ENCODE measurements around the gene STAG2.

STAG2 gene

DNA sequence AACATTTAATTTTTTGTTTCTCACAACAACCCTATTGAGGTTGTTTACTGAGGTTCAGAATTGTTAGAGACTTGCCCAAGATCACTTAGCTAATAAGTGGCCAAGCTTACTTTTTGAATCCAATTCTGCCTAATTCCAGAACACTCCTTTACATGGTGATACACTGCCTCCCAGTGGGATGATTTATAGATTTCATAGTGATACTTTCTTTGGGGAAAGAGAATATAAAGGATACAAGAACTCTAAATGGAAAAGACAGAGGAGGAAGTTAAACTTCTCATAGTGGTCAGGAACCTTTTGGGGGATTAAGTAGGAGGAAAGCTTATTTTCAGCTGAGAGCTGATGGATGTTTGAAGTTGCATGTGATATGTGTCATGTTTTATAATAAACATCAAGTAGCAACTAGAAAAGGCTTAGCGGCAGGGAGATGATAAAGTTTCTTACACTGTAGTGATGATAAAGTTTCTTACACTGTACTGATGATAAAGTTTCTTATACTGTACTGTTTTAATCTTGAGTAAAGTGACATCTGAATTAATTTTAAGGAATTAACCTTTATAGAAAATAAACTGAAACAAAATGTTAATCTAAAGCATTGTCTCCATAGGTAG lies 15.3 kb downstream of the STAG2 start:
- no peak for DNase-seq

DNA sequence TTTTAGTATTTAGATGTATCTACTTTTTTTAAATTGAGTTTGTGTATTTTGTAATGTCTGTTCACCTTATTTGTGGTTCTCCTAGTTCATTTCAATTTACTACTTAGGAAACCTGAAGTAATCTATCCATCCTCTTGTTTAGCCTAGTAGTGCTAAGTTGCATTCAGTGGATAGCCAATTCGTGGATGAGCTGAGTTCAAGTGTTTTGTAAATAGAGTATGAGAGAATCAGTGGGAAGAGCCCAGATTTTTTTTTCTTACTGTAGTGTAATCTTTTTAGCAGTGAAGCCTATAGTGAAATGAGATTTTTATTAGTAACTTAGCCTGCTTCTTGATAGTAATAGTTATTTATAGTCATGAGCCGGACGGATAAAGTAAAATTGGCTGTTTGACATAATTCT lies 21.7 kb downstream of the STAG2 start:
- no peak for DNase-seq

DNA sequence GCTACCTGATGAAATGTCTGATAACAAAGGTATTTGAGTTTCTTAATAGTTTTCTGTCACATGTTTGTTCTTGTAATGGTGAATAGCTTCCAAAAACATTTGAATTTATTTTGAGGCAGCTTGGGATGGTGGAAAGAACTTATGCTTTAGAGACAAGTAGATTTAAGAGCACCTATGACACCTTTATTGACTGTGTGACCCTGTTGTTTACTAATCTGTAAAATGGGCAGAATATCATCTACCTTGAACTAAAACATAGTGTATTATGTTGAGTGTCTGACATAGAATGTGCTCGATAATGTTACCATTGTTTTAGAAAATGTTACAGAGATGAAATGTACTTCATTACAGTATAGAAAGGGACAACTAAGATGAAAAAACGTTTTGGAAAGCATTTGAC lies 24.9 kb downstream of the STAG2 start:
- DNase-seq, result no peak

DNA sequence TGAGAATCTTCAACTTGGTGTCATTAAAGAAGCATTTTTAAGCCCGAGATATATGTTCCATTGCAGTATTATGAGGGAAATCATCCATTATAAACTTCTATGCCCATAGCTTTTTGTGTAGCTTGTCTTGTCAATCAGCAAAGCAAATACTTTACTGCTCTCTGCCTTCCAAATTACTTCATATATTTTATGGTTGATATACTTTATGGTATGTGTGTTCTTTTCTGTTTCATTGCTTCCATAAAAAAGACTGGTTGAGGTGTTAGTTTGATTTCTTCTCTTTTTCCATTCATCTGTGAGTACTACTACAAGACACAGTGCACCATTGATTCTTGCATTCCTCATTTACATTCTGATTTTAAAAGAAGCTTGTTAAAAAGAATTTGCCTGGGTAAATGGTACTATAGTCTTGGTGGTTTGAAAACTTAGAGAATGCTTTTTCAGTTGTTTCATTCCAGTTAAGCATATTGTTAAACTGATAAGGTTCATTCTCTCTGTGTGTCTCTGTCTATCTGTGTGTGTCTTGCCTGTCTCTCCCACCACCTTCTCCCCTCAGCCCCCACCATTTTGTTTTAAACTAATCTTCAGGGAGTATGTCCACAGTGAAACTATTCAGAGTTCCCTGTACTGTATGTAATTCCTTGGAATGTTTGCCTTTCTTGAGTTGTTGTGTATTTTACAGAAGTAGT lies 27.1 kb downstream of the STAG2 start:
- DNase-seq, result no peak

DNA sequence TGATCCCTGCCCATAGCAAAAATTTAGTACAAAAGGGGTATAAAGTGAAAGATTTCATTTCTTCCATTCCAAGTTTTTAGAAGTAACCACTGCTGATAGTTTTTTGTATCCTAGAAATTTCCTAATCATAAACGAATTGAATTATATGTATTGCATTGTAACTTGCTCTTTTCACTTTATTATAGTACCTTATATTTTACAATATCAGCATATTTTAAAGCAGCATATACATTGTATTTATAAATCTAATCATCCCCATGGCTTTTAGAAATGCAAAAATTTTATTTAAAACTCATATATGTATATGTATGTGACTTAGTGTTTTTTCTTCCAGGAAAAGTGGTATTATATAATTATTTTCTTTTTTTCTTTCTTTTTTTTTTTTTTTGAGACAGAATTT lies 27.7 kb downstream of the STAG2 start:
- DNase-seq, result no peak

DNA sequence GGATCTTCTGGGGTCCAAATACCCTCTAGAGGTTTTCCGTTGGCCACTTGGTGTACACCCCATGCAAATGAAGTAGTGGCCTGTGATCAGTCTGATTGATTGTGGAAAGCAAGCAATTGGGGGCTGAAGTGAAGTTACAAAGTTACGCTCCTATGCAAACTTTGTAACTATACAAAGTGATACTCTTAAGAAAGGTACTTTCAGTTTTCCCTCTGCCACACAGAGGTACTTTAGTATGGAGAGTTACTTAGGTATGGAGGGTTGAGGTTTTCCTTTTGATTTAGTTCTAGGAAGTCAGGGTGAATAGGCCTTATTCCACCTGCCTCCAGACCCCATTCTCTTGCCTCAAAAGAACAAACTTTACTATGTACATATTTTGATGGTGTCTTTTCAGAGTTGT lies 28.7 kb downstream of the STAG2 start:
- DNase-seq, result no peak

DNA sequence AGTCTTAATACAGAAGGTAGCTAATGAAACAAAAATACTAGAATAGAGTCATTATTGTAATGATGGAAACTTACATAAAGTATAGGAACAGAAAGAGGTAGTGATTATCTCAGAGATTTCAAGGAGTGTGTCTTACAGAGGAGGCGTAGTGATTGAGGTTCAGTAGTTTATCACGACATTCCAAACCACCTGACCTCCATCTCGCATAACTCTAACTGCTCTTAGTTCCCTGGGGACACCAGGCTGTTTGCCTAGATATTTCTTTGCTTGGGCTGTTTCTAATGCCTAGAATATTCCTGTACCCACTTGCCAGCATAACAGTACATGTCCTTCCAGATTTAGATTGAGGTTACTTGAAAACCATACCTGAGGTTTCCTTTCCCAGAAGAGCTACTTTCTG lies 29.1 kb downstream of the STAG2 start:
- DNase-seq, result no peak

DNA sequence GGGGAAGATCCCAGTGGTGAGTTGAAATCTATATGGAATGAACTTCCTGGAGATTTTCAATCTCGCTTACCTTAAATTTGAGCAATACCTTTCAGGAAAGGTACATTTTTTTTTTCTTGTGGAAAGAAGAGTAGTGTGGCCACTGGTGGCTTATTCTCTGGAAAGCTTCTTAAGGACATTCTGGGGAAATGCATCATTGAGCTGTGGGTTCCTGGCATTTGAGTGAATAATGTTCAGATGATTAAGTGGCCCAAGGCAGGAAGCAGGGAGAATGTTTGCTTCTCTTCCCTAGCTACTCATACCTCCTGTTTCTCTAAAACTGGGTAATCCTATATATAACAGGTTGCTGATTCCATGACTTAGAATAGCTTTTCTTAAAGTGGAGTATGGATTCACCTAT lies 31.8 kb downstream of the STAG2 start:
- no peak for DNase-seq

DNA sequence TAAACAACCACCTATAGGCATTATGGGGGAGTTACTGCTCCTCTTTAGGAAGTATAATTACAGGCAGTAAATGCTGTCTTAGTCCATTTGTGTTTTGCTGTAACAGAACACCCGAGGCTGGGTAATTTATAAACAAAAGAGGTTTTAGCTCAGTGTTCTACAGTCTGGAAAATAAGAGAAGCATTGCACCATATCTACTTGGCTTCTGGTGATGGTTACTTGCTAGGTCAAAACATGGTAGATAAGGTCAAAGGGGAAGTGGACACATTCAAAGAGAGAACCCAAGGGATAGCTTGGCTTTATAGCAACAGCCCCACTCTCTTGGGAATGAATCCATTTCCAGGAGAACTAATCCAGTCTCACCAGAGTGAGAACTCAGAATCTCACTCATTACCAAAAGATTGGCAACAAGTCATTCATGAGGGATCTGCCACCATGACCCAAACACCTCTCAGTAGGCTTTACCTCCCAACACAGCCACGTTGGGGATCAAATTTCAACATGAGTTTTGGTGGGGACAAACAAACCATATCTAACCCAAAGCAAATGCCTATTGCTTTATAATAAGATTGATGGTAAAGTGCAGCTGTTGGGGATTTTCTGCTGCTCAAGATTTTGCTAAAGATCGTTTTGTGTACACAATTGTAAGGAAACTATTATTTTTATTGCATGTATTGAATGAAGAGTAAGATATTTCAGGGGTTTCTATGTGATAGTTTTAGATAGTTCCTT lies 32.6 kb downstream of the STAG2 start:
- no peak for DNase-seq

DNA sequence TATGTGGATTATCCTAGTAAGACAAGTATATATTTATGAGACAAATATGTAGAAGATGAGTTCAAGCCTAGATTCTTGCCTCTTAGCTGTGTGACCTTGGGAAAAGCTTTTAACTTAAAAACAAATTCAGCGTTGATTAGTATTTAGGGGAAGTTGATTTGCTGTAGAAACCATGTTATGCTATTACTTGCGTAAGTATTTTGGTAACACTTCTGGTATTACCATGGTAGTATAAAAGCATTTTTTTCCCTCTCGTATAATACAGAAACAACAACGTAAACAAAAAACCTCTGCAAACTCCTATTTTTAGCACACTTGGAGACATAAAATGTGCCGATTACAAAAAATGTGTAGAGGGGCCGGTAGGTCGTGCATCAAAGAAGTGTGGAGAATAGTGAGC lies 33.2 kb downstream of the STAG2 start:
- DNase-seq, result no peak

DNA sequence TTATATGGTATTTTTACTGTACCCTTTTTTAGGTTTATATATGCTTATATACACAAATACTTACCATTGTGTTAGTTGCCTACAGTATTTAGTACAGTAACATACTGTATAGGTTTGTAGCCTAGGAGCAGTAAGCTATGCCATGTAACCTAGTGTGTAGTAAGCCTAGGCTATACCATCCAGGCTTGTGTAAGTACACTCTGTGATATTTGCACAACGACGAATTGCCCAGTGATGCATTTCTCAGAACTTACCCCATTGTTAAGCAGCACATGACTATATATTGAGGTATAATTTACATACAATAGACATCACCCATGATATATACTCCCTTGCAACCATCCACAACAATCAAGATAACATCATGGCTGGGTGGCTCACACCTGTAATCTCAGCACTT lies 40.1 kb downstream of the STAG2 start:
- DNase-seq, result no peak

DNA sequence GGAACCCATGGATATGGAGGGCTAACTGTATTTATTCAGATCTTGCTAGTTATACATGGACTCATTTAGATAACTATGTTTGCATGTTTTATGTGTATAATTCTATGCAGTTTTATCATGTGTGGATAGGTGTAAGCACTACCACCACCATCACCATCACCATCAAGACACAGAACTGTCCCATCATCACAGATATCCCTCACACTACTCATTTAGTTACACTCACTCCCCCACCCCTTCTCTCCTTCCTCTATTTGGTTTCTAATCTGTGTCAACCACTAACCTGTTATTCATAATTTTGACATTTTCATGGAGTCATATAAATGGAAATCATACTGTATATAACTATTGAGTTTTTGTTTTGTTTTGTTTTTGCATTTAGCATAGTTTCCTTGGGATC lies 43.7 kb downstream of the STAG2 start:
- no peak for DNase-seq

DNA sequence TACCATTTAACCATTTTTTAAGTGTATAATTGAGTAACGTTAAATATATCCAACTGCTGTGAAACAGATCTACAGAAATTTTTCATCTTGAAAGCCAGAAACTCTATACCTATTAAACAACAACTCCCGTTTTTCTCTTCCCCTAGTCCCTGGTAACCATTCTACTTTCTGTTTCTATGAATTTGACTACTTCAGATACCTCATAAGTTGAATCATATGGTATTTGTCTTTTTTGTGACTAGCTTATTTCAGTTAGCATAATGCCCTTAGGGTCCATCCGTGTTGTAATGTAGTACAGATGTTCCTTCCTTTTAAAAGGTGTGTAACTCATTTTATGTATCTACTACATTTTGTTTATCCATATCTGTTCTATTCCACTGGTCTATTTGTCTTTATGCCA lies 48.7 kb downstream of the STAG2 start:
- DNase-seq, result no peak

DNA sequence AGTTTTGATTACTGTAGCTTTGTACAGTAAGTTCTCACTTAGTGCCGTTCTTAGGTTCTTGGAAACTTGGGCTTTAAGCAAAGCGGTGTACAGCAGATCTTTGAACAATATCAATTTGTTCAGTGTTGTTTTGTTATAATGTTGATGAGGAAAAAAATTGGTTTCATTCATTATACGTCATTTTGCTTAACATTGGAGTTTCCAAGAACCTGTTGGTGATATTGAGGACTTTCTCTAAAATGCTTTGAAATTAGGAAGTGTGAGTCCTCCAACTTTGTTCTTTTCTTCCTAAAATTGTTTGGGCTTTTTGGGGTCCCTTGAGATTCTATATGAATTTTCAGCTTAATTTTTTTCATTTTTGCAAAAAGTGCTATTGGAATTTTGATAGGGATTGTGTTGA lies 49.1 kb downstream of the STAG2 start:
- DNase-seq, result no peak

DNA sequence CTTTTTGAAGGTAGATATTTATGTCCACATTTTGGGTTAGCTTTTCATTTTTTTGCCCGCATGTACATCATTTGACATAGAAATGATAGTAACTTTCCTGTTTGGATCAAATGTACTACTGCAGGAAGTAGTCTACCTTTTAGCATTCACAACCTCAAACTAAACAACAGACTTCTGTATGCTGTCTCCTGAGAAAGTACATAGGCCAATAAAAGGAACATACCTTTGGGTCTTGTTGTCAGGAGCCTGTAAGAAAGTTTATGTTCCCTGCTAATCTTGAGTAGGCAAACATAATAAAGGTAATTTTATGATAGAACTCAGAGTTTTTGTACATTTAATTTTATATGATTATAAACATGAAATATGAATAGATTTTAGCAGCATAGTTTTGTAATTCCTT lies 54.2 kb downstream of the STAG2 start:
- no peak for DNase-seq

DNA sequence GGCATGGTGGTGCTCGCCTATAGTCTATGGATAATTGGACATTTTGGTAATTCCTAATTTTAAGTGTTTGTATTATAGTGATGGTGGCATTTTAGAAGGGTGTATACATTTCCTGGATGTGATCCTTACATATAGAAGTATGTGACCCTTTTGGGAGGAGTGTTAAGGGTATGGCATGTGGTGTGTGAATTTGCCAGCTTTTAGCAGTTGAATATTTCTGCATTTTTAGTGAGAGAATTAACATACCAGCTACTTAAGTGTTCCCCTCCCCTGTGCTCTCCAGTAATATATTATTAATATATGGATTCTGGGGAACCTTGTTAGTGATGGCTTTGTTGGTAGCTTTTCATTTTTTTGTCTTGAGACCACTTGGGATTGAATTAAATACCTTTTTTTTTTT lies 55.3 kb downstream of the STAG2 start:
- no peak for DNase-seq

DNA sequence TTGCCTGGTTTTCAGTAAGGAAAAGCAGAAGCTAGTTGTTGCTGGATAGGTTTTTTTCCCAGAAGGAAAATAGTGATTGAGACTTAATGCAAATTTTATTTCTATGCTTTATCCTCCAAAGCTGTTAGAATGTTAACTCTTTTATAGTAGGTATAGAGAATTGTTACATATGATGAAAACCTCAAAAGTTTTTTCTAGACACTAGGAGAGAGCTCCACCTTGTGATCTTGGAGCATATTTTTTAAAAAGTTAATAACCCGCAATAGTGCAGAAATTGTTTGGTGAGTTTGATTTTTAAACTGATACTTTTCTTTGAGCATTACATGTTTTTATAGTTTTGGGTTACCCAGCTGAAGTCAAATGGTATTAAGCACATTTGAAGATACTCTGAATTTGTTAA lies 56.5 kb downstream of the STAG2 start:
- no peak for DNase-seq

DNA sequence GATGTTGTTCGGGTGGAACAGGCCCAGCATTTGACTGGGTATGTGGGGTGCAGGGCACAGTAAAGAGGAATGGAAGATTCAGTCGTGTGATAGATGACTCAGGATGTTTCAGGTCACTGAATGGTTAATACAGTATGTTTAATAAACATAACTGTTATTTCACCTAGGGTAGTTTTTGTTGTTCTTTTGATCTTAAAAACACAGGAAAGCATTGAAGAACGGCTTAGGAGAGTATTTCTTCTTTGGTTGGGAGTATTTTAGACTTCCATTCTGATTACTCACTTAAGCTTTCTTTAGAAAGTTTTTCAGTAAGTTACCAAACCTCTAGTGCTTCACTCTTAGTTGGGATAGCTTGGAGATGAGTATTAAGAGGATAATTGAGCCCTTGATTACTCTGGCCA lies 62.3 kb downstream of the STAG2 start:
- DNase-seq, result no peak

DNA sequence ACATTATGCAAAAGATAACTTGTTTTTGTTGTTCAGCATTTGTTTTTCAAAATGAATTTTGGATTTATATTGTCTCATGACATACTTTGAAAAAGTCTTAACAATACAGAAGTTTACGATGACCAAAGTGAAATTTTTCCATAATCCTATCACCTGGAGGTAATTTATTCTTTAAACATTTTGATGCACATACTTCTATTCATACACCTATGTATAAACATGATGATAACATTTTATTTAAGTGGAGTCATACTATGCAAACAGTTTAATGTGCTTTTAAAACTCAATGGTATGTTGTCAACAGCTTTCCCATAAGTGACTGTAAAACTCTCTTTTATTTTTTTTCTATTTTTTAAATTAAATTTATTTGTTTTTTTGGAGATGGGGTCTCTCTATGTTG lies 65.0 kb downstream of the STAG2 start:
- no peak for DNase-seq

DNA sequence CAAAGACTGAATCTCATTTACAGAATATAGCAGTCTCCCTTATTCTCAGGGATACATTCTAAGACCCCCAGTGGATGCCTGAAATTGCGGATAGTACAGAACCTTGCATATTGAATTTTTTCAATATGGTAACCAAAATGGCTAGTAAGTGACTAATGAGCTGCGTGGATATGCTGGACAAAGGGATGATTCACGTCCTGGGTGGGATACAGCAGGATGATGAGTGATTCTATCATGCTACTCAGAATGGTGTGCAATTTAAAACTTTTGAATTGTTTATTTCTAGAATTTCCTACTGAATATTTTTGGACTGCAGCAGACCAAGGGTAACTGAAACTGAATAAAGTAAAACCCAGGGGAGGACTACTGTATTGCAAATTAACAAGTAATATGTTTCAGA lies 66.7 kb downstream of the STAG2 start:
- no peak for DNase-seq

DNA sequence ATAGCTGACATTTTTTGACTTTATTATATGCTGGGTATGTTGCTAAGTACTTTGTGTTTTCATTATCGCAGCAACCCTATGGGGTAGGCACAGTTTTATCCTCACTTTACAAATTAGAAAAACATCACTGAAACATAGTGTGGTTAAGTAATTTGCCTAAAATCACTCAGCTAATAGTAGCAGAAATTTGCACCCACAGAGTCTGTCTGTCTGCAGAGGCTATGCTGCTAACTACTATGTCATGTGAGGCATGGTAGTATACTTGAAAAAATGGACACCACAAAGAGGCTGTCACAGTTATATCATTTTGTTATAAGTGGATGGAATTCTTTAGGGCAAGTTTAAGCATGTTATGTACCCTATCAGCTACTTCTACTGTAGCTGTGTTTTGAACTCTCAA lies 69.0 kb downstream of the STAG2 start:
- no peak for DNase-seq

DNA sequence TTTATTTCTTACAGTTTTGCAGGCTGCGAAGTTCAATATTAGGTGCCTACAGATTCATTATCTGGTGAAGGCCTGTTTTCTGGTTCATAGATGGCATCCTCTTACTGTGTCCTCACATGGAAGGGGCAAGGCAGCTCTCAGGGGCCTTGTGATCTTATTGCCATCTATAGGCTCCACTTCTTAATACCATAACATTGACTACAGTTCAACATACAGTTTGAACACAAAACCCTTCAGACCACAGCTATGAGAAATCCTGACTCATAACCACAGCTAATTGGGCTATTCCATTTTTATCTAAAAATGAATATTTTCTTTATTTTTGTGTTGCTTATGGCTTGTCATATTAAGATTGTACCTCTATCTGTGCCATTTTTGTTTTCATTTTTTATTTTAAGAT lies 72.3 kb downstream of the STAG2 start:
- DNase-seq, result no peak

DNA sequence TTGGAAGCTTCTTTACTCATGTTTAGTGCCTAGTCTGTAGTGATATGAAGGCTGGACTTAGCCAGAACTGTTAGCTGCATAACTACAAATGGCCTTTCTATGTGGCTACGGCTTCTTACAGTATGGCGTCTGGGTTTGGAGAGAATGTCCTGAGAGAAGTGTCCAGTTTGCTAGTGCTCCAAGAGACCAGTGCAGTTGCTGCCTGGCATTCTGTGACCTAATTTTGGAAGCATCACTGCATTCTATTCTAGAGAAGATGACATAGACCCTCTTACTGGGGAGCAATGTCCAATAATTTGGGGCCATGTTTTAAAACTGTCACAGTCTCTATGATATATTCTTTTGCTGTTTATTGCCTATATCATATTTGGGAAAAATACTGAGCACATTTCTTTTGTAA lies 74.2 kb downstream of the STAG2 start:
- no peak for DNase-seq

DNA sequence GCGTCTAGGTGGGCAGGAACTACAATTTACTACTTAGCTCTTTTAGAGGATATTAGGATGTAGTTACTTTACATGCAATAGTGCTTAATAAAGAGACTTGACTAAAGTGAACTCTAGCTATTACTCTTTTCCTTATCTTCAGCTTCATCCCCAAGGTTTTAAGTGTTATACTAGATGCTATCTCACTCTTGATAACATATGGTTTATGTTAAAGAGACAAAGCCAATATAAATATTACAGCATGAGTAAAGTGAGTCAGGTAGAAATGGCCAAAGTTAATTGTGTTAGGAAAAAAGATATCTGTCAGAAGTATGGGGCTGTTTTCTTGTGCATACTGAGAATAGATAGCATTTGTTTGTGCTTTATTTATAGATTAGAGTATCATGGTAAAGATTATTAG lies 80.5 kb downstream of the STAG2 start:
- no peak for DNase-seq

DNA sequence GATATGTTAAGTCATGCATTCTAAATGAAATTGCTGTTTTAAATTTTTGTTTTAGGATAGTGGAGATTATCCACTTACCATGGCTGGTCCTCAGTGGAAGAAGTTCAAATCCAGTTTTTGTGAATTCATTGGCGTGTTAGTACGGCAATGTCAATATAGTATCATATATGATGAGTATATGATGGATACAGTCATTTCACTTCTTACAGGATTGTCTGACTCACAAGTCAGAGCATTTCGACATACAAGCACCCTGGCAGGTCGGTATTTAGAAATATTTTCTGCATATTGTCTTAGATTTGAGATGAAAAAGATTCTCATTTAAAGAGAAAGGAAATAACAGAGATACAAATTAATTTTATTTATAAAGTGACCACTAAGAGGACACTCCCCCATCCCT lies 83.6 kb downstream of the STAG2 start:
- no peak for DNase-seq
